Measurements from ENCODE around the gene HS3ST4. TPM values are rescaled to one million over a fixed set of nuclear protein-coding genes. Genes with fewer than 3 reads are reported as not detected.

The HS3ST4 gene
- total and polyA plus RNA-seq, 2 donors (not counting 1 experiment from before 2014, with no cell fraction given), result not detected

- WGBS (ENCODE audit: insufficient coverage), result 81% methylated on average over 2 of the region's 13 CpGs
- Histone ChIP-seq H3K9me3 (ENCODE audit: control extremely low read depth in 1 of 3, control insufficient read depth in 2 of 3, insufficient read depth in 1 of 3, low read length in 2 of 3) (peaks cover 0 to 2% (median 0%) of the 10 kb centered on the region in 3 donors), H3K4me1 (ENCODE audit: control insufficient read depth in 2 of 2, insufficient read depth in 2 of 2, low read length in 2 of 2) (no peaks in the 10 kb centered on the region), H2AFZ (ENCODE audit: insufficient read depth, low read depth, low read length, poor library complexity, severe bottlenecking) (no peak overlapping the region), H3K27ac (ENCODE audit: low read length in 2 of 2) (no peak overlapping the region), H3K79me2 (ENCODE audit: control insufficient read depth, insufficient read depth, low read length) (no peaks in the 10 kb centered on the region), H3K4me2 (replicated peaks; ENCODE audit: low read depth, low read length, poor library complexity, severe bottlenecking) (no peak overlapping the region), H3K9ac (ENCODE audit: low read length) (no peak overlapping the region), H3K36me3 (replicated peaks in 1 of 2; ENCODE audit: control extremely low read depth in 1 of 2, control insufficient read depth in 1 of 2, extremely low read depth in 1 of 2, insufficient read depth in 2 of 2, low read length in 1 of 2) (no peaks in the 10 kb centered on the region), H4K20me1 (ENCODE audit: control insufficient read depth, insufficient read depth, low read length, poor library complexity, severe bottlenecking) (no peaks in the 10 kb centered on the region), H3K27me3 (replicated peaks in 1 of 4; ENCODE audit: control extremely low read depth in 1 of 4, control insufficient read depth in 3 of 4, insufficient read depth in 4 of 4, low read length in 3 of 4) (no peaks in the 10 kb centered on the region), H3K4me3 (ENCODE audit: control extremely low read depth in 1 of 5, extremely low read depth in 1 of 5, insufficient read depth in 1 of 5, low read depth in 2 of 5, low read length in 4 of 5) (no peak overlapping the region)
- Mint-ChIP-seq H3K27me3 (peaks cover 4% of the 10 kb centered on the region), H3K4me1 (no peaks in the 10 kb centered on the region), H3K4me3 (no peak overlapping the region), H3K27ac (no peak overlapping the region), H3K9me3 (ENCODE audit: insufficient read depth) (peaks cover 4% of the 10 kb centered on the region)
- intact Hi-C loops (cut with micrococcal nuclease), result no loop called here
- ATAC-seq (ENCODE audit: low read depth), result no peak
- no peak for DNase-seq
- TF ChIP-seq CTCF (IDR thresholded peaks at IDR 0.05), result no peak
- no peak for TF ChIP-seq EZH2 (IDR thresholded peaks at IDR 0.05; ENCODE audit: borderline replicate concordance, insufficient read depth, low read depth, low read length, poor library complexity, severe bottlenecking)
- ChIA-PET POLR2A (no interaction called here), CTCF (no interaction called here)
These were observed 417.2 kb downstream of the HS3ST4 start for GRCh38 chr16:26108836-26109505.

- Histone ChIP-seq H4K20me1 (ENCODE audit: control insufficient read depth, insufficient read depth, low read length, poor library complexity, severe bottlenecking) (no peaks in the 10 kb centered on the region), H2AFZ (ENCODE audit: insufficient read depth, low read depth, low read length, poor library complexity, severe bottlenecking) (no peak overlapping the region), H3K36me3 (replicated peaks in 1 of 2; ENCODE audit: control extremely low read depth in 1 of 2, control insufficient read depth in 1 of 2, extremely low read depth in 1 of 2, insufficient read depth in 2 of 2, low read length in 1 of 2) (no peaks in the 10 kb centered on the region), H3K27me3 (replicated peaks in 1 of 4; ENCODE audit: control extremely low read depth in 1 of 4, control insufficient read depth in 3 of 4, insufficient read depth in 4 of 4, low read length in 3 of 4) (no peaks in the 10 kb centered on the region), H3K4me3 (ENCODE audit: control extremely low read depth in 1 of 5, extremely low read depth in 1 of 5, insufficient read depth in 1 of 5, low read depth in 2 of 5, low read length in 4 of 5) (no peak overlapping the region), H3K4me2 (replicated peaks; ENCODE audit: low read depth, low read length, poor library complexity, severe bottlenecking) (no peak overlapping the region), H3K27ac (ENCODE audit: low read length in 2 of 2) (no peak overlapping the region), H3K9ac (ENCODE audit: low read length) (no peak overlapping the region), H3K4me1 (ENCODE audit: control insufficient read depth in 2 of 2, insufficient read depth in 2 of 2, low read length in 2 of 2) (no peaks in the 10 kb centered on the region), H3K9me3 (ENCODE audit: control extremely low read depth in 1 of 3, control insufficient read depth in 2 of 3, insufficient read depth in 1 of 3, low read length in 2 of 3) (peaks cover 0 to 2% (median 0%) of the 10 kb centered on the region in 3 donors), H3K79me2 (ENCODE audit: control insufficient read depth, insufficient read depth, low read length) (no peaks in the 10 kb centered on the region)
- ChIA-PET POLR2A (no interaction called here), CTCF (interaction anchor here (0.7 kb wide), 2 partner anchors 938 to 1282 kb away, joined by 3 read pairs; no protein-coding TSS in a partner anchor)
- peaks cover 4% of the 10 kb centered on the region for H3K27me3 Mint-ChIP-seq
- peaks cover 3% of the 10 kb centered on the region for H3K9me3 Mint-ChIP-seq (ENCODE audit: insufficient read depth)
- ATAC-seq (ENCODE audit: low read depth) (no peak), DNase-seq (no peak)
- TF ChIP-seq CTCF (IDR thresholded peaks at IDR 0.05), result no peak
- TF ChIP-seq EZH2 (IDR thresholded peaks at IDR 0.05; ENCODE audit: borderline replicate concordance, insufficient read depth, low read depth, low read length, poor library complexity, severe bottlenecking), result no peak
- H3K4me3 Mint-ChIP-seq, result no peak overlapping the region
- no peaks in the 10 kb centered on the region for H3K4me1 Mint-ChIP-seq
- intact Hi-C loops (cut with micrococcal nuclease), result no loop called here
- WGBS (ENCODE audit: insufficient coverage), result 64% methylated on average over 2 of the region's 5 CpGs
- no peak overlapping the region for H3K27ac Mint-ChIP-seq
These were observed 420.1 kb downstream of the HS3ST4 start for GRCh38 chr16:26111900-26112299.

All from B cell (primary cell).